22Rv1 (cell line): ENCODE results near the gene TXNDC11.

Source experiments
- H3K27ac ChIP-seq: fragments of 450-650 bp; 2 replicates; pipeline ENCODE4 v1.5.1; 2017
- ZFX ChIP-seq: fragments of 450-650 bp; IDR thresholded peaks from 2 replicates; pipeline ENCODE4 v1.6.1; 2017; ENCODE audit warnings: antibody characterized with exemption, borderline replicate concordance
- TF ChIP-seq, protein P1 (sequence below): fragments of 450-650 bp; IDR thresholded peaks from 2 replicates; pipeline ENCODE4 v1.5.1; 2017; ENCODE audit warnings: mild to moderate bottlenecking

TXNDC11 gene

DNA sequence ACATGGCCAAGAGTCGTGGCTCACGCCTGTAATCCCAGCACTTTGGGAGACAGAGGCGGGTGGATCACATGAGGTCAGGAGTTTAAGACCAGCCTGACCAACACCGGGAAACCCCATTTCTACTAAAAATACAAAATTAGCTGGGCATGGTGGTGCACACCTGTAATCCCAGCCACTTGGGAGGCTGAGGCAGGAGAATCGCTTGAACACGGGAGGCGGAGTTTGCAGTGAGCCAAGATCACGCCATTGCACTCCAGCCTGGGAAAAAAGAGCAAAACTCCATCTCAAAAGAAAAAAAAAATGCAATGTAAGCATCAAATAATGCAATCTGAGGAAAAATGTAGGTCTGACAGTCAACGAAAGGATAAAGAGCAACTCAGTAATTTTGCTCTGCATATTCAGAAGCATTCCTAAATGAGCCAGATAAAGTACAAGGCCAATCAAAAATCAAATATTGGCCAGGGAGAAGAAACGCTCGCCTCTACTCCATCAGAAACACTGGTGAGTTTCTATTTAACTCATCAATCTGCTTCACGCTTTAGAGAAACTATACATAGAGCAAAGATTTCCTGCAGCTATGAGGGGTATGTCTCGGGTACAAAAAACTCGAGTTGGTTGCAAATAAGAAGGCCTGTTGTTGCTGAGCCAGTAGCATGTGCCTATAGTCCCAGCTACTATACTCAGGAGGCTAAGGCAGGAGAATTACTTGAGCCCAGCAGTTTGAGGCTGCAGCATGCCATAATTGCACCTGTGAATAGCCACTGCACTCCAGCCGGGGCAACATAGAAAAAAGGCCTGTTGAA lies 3.7 kb downstream of the TXNDC11 start:
- no peak overlapping the region for H3K27ac ChIP-seq
- TF ChIP-seq ZFX, result no peak
- TF ChIP-seq, protein P1, sequence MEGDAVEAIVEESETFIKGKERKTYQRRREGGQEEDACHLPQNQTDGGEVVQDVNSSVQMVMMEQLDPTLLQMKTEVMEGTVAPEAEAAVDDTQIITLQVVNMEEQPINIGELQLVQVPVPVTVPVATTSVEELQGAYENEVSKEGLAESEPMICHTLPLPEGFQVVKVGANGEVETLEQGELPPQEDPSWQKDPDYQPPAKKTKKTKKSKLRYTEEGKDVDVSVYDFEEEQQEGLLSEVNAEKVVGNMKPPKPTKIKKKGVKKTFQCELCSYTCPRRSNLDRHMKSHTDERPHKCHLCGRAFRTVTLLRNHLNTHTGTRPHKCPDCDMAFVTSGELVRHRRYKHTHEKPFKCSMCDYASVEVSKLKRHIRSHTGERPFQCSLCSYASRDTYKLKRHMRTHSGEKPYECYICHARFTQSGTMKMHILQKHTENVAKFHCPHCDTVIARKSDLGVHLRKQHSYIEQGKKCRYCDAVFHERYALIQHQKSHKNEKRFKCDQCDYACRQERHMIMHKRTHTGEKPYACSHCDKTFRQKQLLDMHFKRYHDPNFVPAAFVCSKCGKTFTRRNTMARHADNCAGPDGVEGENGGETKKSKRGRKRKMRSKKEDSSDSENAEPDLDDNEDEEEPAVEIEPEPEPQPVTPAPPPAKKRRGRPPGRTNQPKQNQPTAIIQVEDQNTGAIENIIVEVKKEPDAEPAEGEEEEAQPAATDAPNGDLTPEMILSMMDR, result no peak

DNA sequence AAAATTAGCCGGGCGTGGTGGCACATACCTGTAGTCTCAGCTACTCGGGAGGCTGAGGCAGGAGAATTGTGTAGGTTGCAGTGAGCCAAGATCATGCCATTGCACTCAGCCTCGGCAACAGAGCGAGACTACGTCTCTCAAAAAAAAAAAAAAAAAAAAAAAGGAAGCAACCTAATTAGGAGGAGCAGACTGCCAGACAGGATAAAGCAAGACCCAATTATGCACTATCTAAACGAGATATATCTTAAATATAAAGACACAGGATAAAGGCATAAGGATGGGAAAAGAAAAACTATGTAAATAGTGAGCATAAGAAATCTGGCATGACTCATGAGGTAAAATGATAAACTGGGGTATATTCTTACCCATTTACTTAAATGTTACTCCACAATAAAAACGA lies 4.9 kb downstream of the TXNDC11 start:
- no peak overlapping the region for H3K27ac ChIP-seq

DNA sequence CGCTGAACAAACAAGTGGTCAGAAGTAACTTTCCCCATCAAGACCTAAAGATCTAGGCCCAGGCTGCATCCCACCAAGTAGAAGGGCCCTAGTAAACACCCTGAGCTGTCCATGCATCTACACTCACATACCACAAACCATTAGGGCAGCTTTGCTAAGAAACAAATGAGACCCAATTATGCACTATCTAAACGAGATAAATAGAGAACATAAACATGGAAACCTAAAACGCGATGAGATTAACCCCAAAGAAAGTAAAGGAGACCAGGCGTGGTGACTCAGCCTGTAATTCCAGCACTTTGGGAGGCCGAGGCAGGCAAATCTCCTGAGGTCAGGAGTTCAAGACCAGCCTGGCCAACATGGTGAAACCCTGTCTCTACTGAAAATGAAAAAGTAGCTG lies 5.8 kb downstream of the TXNDC11 start:
- no peak overlapping the region for H3K27ac ChIP-seq
- no peak for TF ChIP-seq ZFX
- TF ChIP-seq, protein P1, result no peak

More for the DNA sequence above, 4.9 kb downstream of the TXNDC11 start:
- TF ChIP-seq, protein P1, result no peak
- TF ChIP-seq ZFX, result no peak

DNA sequence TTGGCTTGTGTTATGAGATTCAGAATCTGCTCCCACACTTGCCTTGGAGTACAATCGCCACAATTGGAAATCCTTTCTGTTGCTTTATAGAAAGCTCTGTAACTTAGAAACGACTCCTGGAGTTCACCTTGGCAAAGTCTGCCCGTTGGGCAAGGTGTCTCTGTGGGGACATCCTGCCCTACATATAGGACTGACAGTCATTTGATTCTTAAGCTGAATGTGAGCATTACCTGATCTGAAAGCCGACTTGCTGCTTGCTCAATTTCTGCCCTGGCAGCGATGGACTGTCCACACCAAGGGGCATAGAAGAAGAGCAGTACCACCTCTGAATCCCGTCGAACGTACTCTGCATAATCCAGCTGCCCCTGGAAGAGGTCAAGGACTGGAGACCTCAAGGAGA lies 6.9 kb downstream of the TXNDC11 start:
- TF ChIP-seq ZFX, result no peak
- TF ChIP-seq, protein P1, result no peak
- no peak overlapping the region for H3K27ac ChIP-seq

DNA sequence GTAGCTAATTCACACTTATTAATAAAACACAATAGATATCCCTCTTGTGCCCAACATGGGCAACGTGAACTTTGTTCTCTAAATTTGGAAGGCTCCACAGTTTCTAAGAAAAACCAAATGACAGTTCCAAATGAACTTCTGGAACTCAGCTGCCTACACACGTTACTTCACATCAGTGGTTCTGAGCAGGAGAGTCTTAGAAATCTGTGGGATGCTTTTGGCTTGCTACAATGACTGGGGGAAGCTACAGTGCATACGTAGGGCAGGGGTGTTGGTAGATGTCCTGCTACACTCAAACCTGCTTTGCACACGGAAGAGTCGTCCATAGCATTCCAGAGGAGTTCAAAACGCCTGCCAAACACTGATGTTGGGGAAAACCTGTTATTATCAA lies 8.0 kb downstream of the TXNDC11 start:
- TF ChIP-seq, protein P1, result no peak
- TF ChIP-seq ZFX, result no peak
- H3K27ac ChIP-seq, result no peak overlapping the region

DNA sequence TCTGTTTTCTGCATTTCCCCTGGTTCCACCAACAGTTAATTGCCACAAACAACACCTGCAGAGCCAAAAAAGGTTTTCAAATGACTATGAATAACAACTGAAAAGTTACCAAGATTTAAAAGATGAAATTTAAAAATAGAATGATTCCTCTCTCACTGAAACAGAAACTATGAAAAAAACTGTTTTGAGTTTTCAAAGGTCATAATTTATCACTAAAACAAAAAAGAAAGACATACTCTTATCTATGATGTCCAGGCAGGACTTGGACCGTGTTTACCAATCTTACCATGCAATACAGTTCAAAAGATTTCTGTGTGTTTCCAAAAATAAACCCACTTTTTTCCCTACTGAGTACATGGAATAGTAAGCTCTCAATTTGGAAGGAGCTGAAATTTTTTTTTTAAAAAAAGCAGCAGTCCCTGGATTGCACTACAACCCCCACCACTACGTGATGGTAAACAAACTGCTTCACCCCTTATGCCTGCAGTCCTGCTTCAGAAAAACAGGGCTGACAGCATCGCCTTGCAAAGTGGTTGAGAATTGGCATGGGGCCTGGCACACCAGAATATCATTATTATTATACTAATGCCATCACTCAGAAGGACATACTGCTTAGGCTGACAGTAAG lies 8.5 kb downstream of the TXNDC11 start:
- TF ChIP-seq ZFX, result no peak
- TF ChIP-seq, protein P1, result no peak
- no peak overlapping the region for H3K27ac ChIP-seq

DNA sequence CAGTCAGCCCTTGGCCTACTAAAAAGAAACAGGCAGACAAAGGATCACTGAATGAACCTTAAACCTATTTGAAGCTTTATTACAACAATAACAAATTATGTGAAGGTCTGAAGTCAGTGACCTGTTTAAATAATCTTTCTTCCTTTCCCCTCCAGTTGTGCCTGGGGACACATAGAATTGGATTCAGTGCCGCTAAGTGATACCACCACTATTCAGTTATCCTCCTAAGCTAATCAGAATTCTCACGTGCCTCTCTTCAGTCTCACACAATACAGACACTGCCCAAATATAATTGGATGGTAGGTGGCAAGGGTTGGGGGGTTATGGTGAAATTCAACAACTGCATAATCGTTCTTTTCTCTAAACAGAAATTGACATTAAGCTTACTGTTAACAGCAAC lies 11.4 kb downstream of the TXNDC11 start:
- no peak for TF ChIP-seq ZFX
- TF ChIP-seq, protein P1, result no peak
- no peak overlapping the region for H3K27ac ChIP-seq
